D721Med (cell line): ENCODE measurements around the gene SHROOM3.

Experiments
- DNase-seq: peaks from one replicate; pipeline ENCODE4 v3.0.0; 2011; ENCODE audit warnings: low spot score; ENCODE audit not compliant: insufficient read length
- FAIRE-seq: peaks from 2 replicates; lab custom pipeline; 2011; peaks lifted over from hg19 to GRCh38; lab: Jason Lieb, UNC
- CTCF ChIP-seq: IDR thresholded peaks from 2 replicates; pipeline ENCODE4 v1.5.1; 2012; ENCODE audit warnings: mild to moderate bottlenecking, control low read depth; ENCODE audit not compliant: insufficient read depth; ENCODE audit errors: missing control alignments

The SHROOM3 gene

GRCh38 chr4:76589402-76589801 is 154.4 kb downstream of the SHROOM3 start:
- FAIRE-seq, result no peak
- no peak for DNase-seq

GRCh38 chr4:76589872-76590797 is 155.1 kb downstream of the SHROOM3 start:
- FAIRE-seq (no peak), DNase-seq (no peak)
- TF ChIP-seq CTCF, result no peak

More at GRCh38 chr4:76589402-76589801, 154.4 kb downstream of the SHROOM3 start:
- no peak for TF ChIP-seq CTCF

- FAIRE-seq (no peak), DNase-seq (no peak)
- no peak for TF ChIP-seq CTCF
Measured at GRCh38 chr4:76590798-76591281, 155.8 kb downstream of the SHROOM3 start.

- no peak for FAIRE-seq
- no peak for DNase-seq
Measured at GRCh38 chr4:76591992-76592391, 157.0 kb downstream of the SHROOM3 start.

GRCh38 chr4:76592460-76592859 is 157.4 kb downstream of the SHROOM3 start:
- no peak for TF ChIP-seq CTCF
- DNase-seq (no peak), FAIRE-seq (no peak)

More at GRCh38 chr4:76591992-76592391, 157.0 kb downstream of the SHROOM3 start:
- no peak for TF ChIP-seq CTCF

GRCh38 chr4:76594173-76594572 is 159.1 kb downstream of the SHROOM3 start:
- DNase-seq (no peak), FAIRE-seq (no peak)
- TF ChIP-seq CTCF, result no peak

- no peak for TF ChIP-seq CTCF
- no peak for DNase-seq
Measured at GRCh38 chr4:76595435-76595834, 160.4 kb downstream of the SHROOM3 start.

More at GRCh38 chr4:76595435-76595834, 160.4 kb downstream of the SHROOM3 start:
- FAIRE-seq, result no peak
